GM23338 (cell line): Measurements from ENCODE around the gene MYO18B. TPM values are rescaled to one million over a fixed set of nuclear protein-coding genes. Genes with fewer than 3 reads are reported as not detected.

ENCODE experiments used
- ATAC-seq: fragments of 200-7000 bp; cut with Tn5 transposase; 3 replicates; pipeline ENCODE4 v1.9.1; 2020
- DNase-seq: peaks from one replicate; pipeline ENCODE4 v3.0.0-alpha.2; 2015; ENCODE audit warnings: low spot score
- H2AFZ ChIP-seq: fragments of 200-600 bp; sonication (generic); 2 replicates; pipeline ENCODE4 v1.8.0; 2016; ENCODE audit warnings: antibody characterized with exemption, mild to moderate bottlenecking, moderate library complexity
- H3F3A ChIP-seq: fragments of 200-600 bp; sonication (generic); replicated peaks from 2 replicates; pipeline ENCODE4 v1.8.0; 2017; ENCODE audit warnings: antibody characterized with exemption, mixed run types, low read depth
- H3K27ac ChIP-seq: fragments of 200-600 bp; sonication (generic); 2 replicates; pipeline ENCODE4 v1.6.1; 2016; ENCODE audit warnings: low read depth
- H3K27me3 ChIP-seq: fragments of 200-600 bp; sonication (generic); 2 replicates; pipeline ENCODE4 v1.8.0; 2016; ENCODE audit warnings: mild to moderate bottlenecking, mixed run types, moderate library complexity; ENCODE audit not compliant: insufficient read depth
- H3K36me3 ChIP-seq: fragments of 200-600 bp; sonication (generic); 2 replicates; pipeline ENCODE4 v1.8.0; 2016; ENCODE audit warnings: mild to moderate bottlenecking; ENCODE audit not compliant: insufficient read depth
- H3K4me1 ChIP-seq: fragments of 200-600 bp; sonication (generic); 2 replicates; pipeline ENCODE4 v1.8.0; 2016; ENCODE audit warnings: mild to moderate bottlenecking, moderate library complexity; ENCODE audit not compliant: insufficient read depth
- H3K4me2 ChIP-seq: fragments of 200-600 bp; sonication (generic); 2 replicates; pipeline ENCODE4 v1.7.1; 2017; ENCODE audit warnings: mixed run types
- H3K4me3 ChIP-seq: fragments of 200-600 bp; sonication (generic); 2 replicates; pipeline ENCODE4 v1.6.1; 2016; ENCODE audit warnings: mixed run types
- H3K79me2 ChIP-seq: fragments of 200-600 bp; sonication (generic); replicated peaks from 2 replicates; pipeline ENCODE4 v1.8.0; 2017; ENCODE audit warnings: mild to moderate bottlenecking; ENCODE audit not compliant: insufficient read depth
- H3K9me2 ChIP-seq: fragments of 200-600 bp; sonication (generic); 2 replicates; pipeline ENCODE4 v1.8.0; 2017; ENCODE audit not compliant: insufficient read depth
- H4K20me1 ChIP-seq: fragments of 200-600 bp; sonication (generic); replicated peaks from 2 replicates; pipeline ENCODE4 v1.8.0; 2017; ENCODE audit warnings: mild to moderate bottlenecking; ENCODE audit not compliant: insufficient read depth
- H3K27ac Mint-ChIP-seq: 2 replicates; pipeline ENCODE4 v1.8.0; 2020; ENCODE audit warnings: inconsistent platforms, mild to moderate bottlenecking, moderate library complexity, mixed read lengths
- H3K27me3 Mint-ChIP-seq: 3 replicates; pipeline ENCODE4 v1.8.0; 2022; ENCODE audit warnings: low read depth, mild to moderate bottlenecking, moderate library complexity, mixed read lengths, inconsistent platforms; ENCODE audit not compliant: insufficient read depth, poor library complexity
- H3K36me3 Mint-ChIP-seq: 3 replicates; pipeline ENCODE4 v1.8.0; 2021; ENCODE audit warnings: low read depth, mild to moderate bottlenecking, inconsistent platforms, moderate library complexity, mixed read lengths
- H3K4me1 Mint-ChIP-seq: 3 replicates; pipeline ENCODE4 v1.8.0; 2020; ENCODE audit warnings: mild to moderate bottlenecking, inconsistent platforms, mixed read lengths
- H3K4me3 Mint-ChIP-seq: 3 replicates; pipeline ENCODE4 v1.8.0; 2021; ENCODE audit warnings: moderate library complexity, mild to moderate bottlenecking, inconsistent platforms, mixed read lengths
- H3K9me3 Mint-ChIP-seq: 3 replicates; pipeline ENCODE4 v1.8.0; 2020; ENCODE audit warnings: moderate library complexity, mild to moderate bottlenecking, inconsistent platforms, mixed read lengths
- ETS1 ChIP-seq: IDR thresholded peaks from 2 replicates; pipeline ENCODE4 v1.6.1; 2016; ENCODE audit warnings: antibody characterized with exemption
- EZH2 ChIP-seq: fragments of 200-600 bp; sonication (generic); IDR thresholded peaks from one replicate; pipeline ENCODE4 v1.8.0; 2017; ENCODE audit warnings: antibody characterized with exemption, mild to moderate bottlenecking, low read depth; ENCODE audit not compliant: unreplicated experiment
- EZH2phosphoT487 ChIP-seq: fragments of 200-600 bp; sonication (generic); IDR thresholded peaks from one replicate; pipeline ENCODE4 v1.8.1; 2018; ENCODE audit warnings: antibody characterized with exemption; ENCODE audit not compliant: unreplicated experiment
- JUNB ChIP-seq: IDR thresholded peaks from one replicate; pipeline ENCODE4 v1.6.1; 2016; ENCODE audit warnings: antibody characterized with exemption; ENCODE audit not compliant: unreplicated experiment
- NANOG ChIP-seq: IDR thresholded peaks from 2 replicates; pipeline ENCODE4 v1.6.1; 2016; ENCODE audit warnings: antibody characterized with exemption, borderline replicate concordance
- STAT1 ChIP-seq: IDR thresholded peaks from one replicate; pipeline ENCODE4 v1.6.1; 2016; ENCODE audit warnings: antibody characterized with exemption; ENCODE audit not compliant: unreplicated experiment
- ZNF114 ChIP-seq: fragments of 250-450 bp; sonication (Bioruptor Pico); IDR thresholded peaks from 2 replicates; pipeline ENCODE4 v1.5.0; 2020; ENCODE audit warnings: mild to moderate bottlenecking, moderate library complexity
- polyA plus RNA-seq: library from polyadenylated mRNA; unstranded; fragments of >200 nt; fragmentation: Nextera tagmentation; extraction: Ambion mirVana; gene quantifications from 2 replicates; pipeline ENCODE4 v1.2.1, GENCODE V29; 2016
- total RNA-seq: library from RNA; depleted of rRNA; stranded (reverse); fragments of >200 nt; shearing (Covaris generic); gene quantifications from 2 replicates; pipeline ENCODE4 v1.2.3, GENCODE V29; 2014
- TF ChIP-seq, protein P1 (sequence below): fragments of 250-450 bp; sonication (Bioruptor Pico); IDR thresholded peaks from 2 replicates; pipeline ENCODE4 v1.5.0; 2020; ENCODE audit warnings: mild to moderate bottlenecking, moderate library complexity
- TF ChIP-seq, protein P2 (sequence below), 2 experiments: fragments of 200-600 bp in 1 of 2; sonication (generic) in 1 of 2; conservative IDR thresholded peaks; 2 replicates each; pipeline versions ENCODE4 v1.5.1 to v1.6.1; 2016 to 2017; ENCODE audit warnings: antibody characterized with exemption in 2 of 2, low read depth in 2 of 2, mild to moderate bottlenecking in 2 of 2, moderate library complexity in 1 of 2
- TF ChIP-seq, protein P3 (sequence below): IDR thresholded peaks from one replicate; pipeline ENCODE4 v1.6.1; 2018; ENCODE audit warnings: antibody characterized with exemption; ENCODE audit not compliant: unreplicated experiment

Gene MYO18B
- total and polyA plus RNA-seq, 2 experiments from 2014 or later = 0.36 to 0.45 TPM

GRCh38 chr22:26072621-26073020 lies 330.6 kb downstream of the MYO18B start (continued):
- TF ChIP-seq, protein P1, sequence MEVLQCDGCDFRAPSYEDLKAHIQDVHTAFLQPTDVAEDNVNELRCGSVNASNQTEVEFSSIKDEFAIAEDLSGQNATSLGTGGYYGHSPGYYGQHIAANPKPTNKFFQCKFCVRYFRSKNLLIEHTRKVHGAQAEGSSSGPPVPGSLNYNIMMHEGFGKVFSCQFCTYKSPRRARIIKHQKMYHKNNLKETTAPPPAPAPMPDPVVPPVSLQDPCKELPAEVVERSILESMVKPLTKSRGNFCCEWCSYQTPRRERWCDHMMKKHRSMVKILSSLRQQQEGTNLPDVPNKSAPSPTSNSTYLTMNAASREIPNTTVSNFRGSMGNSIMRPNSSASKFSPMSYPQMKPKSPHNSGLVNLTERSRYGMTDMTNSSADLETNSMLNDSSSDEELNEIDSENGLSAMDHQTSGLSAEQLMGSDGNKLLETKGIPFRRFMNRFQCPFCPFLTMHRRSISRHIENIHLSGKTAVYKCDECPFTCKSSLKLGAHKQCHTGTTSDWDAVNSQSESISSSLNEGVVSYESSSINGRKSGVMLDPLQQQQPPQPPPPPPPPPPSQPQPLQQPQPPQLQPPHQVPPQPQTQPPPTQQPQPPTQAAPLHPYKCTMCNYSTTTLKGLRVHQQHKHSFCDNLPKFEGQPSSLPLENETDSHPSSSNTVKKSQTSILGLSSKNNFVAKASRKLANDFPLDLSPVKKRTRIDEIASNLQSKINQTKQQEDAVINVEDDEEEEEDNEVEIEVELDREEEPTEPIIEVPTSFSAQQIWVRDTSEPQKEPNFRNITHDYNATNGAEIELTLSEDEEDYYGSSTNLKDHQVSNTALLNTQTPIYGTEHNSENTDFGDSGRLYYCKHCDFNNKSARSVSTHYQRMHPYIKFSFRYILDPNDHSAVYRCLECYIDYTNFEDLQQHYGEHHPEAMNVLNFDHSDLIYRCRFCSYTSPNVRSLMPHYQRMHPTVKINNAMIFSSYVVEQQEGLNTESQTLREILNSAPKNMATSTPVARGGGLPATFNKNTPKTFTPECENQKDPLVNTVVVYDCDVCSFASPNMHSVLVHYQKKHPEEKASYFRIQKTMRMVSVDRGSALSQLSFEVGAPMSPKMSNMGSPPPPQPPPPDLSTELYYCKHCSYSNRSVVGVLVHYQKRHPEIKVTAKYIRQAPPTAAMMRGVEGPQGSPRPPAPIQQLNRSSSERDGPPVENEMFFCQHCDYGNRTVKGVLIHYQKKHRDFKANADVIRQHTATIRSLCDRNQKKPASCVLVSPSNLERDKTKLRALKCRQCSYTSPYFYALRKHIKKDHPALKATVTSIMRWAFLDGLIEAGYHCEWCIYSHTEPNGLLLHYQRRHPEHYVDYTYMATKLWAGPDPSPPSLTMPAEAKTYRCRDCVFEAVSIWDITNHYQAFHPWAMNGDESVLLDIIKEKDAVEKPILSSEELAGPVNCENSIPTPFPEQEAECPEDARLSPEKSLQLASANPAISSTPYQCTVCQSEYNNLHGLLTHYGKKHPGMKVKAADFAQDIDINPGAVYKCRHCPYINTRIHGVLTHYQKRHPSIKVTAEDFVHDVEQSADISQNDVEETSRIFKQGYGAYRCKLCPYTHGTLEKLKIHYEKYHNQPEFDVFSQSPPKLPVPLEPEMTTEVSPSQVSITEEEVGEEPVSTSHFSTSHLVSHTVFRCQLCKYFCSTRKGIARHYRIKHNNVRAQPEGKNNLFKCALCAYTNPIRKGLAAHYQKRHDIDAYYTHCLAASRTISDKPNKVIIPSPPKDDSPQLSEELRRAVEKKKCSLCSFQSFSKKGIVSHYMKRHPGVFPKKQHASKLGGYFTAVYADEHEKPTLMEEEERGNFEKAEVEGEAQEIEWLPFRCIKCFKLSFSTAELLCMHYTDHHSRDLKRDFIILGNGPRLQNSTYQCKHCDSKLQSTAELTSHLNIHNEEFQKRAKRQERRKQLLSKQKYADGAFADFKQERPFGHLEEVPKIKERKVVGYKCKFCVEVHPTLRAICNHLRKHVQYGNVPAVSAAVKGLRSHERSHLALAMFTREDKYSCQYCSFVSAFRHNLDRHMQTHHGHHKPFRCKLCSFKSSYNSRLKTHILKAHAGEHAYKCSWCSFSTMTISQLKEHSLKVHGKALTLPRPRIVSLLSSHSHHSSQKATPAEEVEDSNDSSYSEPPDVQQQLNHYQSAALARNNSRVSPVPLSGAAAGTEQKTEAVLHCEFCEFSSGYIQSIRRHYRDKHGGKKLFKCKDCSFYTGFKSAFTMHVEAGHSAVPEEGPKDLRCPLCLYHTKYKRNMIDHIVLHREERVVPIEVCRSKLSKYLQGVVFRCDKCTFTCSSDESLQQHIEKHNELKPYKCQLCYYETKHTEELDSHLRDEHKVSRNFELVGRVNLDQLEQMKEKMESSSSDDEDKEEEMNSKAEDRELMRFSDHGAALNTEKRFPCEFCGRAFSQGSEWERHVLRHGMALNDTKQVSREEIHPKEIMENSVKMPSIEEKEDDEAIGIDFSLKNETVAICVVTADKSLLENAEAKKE = no peak
- TF ChIP-seq ETS1 (no peak), NANOG (no peak), EZH2phosphoT487 (no peak)
- TF ChIP-seq, protein P2, sequence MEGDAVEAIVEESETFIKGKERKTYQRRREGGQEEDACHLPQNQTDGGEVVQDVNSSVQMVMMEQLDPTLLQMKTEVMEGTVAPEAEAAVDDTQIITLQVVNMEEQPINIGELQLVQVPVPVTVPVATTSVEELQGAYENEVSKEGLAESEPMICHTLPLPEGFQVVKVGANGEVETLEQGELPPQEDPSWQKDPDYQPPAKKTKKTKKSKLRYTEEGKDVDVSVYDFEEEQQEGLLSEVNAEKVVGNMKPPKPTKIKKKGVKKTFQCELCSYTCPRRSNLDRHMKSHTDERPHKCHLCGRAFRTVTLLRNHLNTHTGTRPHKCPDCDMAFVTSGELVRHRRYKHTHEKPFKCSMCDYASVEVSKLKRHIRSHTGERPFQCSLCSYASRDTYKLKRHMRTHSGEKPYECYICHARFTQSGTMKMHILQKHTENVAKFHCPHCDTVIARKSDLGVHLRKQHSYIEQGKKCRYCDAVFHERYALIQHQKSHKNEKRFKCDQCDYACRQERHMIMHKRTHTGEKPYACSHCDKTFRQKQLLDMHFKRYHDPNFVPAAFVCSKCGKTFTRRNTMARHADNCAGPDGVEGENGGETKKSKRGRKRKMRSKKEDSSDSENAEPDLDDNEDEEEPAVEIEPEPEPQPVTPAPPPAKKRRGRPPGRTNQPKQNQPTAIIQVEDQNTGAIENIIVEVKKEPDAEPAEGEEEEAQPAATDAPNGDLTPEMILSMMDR (conservative IDR thresholded peaks at IDR 0.05; ENCODE audit: low read depth in 2 of 2) = no peak

DNA sequence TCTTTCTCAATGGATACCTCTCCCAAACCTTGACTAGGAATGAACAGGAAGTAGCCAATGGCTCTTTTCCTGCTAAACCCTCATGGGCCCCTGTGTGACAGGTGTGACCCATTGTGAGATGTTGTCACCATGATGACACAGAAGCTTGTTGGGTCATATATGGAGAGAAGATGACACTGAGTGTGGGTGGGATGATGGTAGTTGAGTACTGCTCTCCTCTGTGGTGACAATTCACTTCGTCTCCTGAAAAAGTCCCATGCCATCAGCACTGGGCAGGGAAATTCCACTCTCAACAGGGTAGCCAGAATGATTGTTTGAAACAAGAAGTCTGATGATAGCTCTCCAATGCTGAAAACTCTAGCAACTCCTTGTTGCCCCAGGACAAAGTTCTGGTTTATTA lies 333.3 kb downstream of the MYO18B start:
- no peaks in the 10 kb centered on the region for H3K79me2 ChIP-seq
- Mint-ChIP-seq H3K9me3 (no peaks in the 10 kb centered on the region; the same call in 2 of the 3 replicates), H3K27ac (no peak overlapping the region)
- TF ChIP-seq STAT1 (no peak), NANOG (no peak), EZH2phosphoT487 (no peak), ZNF114 (CRISPR knock-in tag) (no peak), EZH2 (no peak), JUNB (no peak), ETS1 (no peak)
- TF ChIP-seq, protein P3, sequence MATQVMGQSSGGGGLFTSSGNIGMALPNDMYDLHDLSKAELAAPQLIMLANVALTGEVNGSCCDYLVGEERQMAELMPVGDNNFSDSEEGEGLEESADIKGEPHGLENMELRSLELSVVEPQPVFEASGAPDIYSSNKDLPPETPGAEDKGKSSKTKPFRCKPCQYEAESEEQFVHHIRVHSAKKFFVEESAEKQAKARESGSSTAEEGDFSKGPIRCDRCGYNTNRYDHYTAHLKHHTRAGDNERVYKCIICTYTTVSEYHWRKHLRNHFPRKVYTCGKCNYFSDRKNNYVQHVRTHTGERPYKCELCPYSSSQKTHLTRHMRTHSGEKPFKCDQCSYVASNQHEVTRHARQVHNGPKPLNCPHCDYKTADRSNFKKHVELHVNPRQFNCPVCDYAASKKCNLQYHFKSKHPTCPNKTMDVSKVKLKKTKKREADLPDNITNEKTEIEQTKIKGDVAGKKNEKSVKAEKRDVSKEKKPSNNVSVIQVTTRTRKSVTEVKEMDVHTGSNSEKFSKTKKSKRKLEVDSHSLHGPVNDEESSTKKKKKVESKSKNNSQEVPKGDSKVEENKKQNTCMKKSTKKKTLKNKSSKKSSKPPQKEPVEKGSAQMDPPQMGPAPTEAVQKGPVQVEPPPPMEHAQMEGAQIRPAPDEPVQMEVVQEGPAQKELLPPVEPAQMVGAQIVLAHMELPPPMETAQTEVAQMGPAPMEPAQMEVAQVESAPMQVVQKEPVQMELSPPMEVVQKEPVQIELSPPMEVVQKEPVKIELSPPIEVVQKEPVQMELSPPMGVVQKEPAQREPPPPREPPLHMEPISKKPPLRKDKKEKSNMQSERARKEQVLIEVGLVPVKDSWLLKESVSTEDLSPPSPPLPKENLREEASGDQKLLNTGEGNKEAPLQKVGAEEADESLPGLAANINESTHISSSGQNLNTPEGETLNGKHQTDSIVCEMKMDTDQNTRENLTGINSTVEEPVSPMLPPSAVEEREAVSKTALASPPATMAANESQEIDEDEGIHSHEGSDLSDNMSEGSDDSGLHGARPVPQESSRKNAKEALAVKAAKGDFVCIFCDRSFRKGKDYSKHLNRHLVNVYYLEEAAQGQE = no peak

More for the DNA sequence above, 333.3 kb downstream of the MYO18B start:
- no peak overlapping the region for H3K4me2 ChIP-seq
- H3K9me2 ChIP-seq = peaks cover 3% of the 10 kb centered on the region; the same call in 1 of the 2 replicates
- Mint-ChIP-seq H3K4me3 (no peak overlapping the region), H3K27me3 (peaks cover 3% of the 10 kb centered on the region), H3K4me1 (peaks cover 8% of the 10 kb centered on the region; the same call in 2 of the 3 replicates), H3K36me3 (no peaks in the 10 kb centered on the region)
- H2AFZ ChIP-seq = no peak overlapping the region
- no peaks in the 10 kb centered on the region for H3K4me1 ChIP-seq
- H3F3A ChIP-seq = no peaks in the 10 kb centered on the region
- no peaks in the 10 kb centered on the region for H3K36me3 ChIP-seq
- ATAC-seq (no peak), DNase-seq (no peak)
- H3K27ac ChIP-seq = no peak overlapping the region
- no peak overlapping the region for H3K4me3 ChIP-seq
- no peaks in the 10 kb centered on the region for H4K20me1 ChIP-seq
- no peaks in the 10 kb centered on the region for H3K27me3 ChIP-seq
